NB4 (cell line): ENCODE data around the gene CCL18.
"Not testable (repeated sequence)": the region's sequence is repeated elsewhere in the genome, so short reads cannot be mapped to it uniquely, and the experiment has no call there.

ENCODE experiments used
- DNase-seq: peaks from one replicate; pipeline ENCODE4 v3.0.0; 2010; ENCODE audit warnings: low read depth
- H3K4me3 ChIP-seq: one replicate; pipeline ENCODE4 v1.5.1; 2011; ENCODE audit warnings: mild to moderate bottlenecking, low read depth, low read length, moderate library complexity
- CTCF ChIP-seq: IDR thresholded peaks from one replicate; pipeline ENCODE4 v1.5.1; 2012; ENCODE audit warnings: low read depth, low read length
- MAX ChIP-seq: IDR thresholded peaks from 2 replicates; pipeline ENCODE4 v1.6.1; 2011; ENCODE audit warnings: low read depth, low read length
- MYC ChIP-seq: IDR thresholded peaks from 2 replicates; pipeline ENCODE4 v1.6.1; 2011; ENCODE audit warnings: low read depth, low read length
- POLR2A ChIP-seq: IDR thresholded peaks from 2 replicates; pipeline ENCODE4 v1.6.1; 2011; ENCODE audit warnings: mild to moderate bottlenecking; ENCODE audit not compliant: insufficient read length; ENCODE audit errors: extremely low read depth

CCL18 gene

GRCh38 chr17:36088670-36089338, 24.7 kb downstream of the CCL18 start:
- DNase-seq = no peak
- no peak overlapping the region for H3K4me3 ChIP-seq
- TF ChIP-seq POLR2A (no peak), MAX (no peak), MYC (no peak), CTCF (no peak)

GRCh38 chr17:36089339-36089865, 25.3 kb downstream of the CCL18 start:
- DNase-seq = no peak
- no peak overlapping the region for H3K4me3 ChIP-seq
- TF ChIP-seq MYC (no peak), MAX (no peak)

GRCh38 chr17:36089888-36090836, 26.1 kb downstream of the CCL18 start, which contains the start of gene CCL3:
Gene CCL3 (minus strand): TSS chr17:36090143. CDS start chr17:36090058, 85 bp downstream.
- DNase-seq = peak; percentile 87
- TF ChIP-seq MAX = peak; percentile 4; the same call in 1 of the 2 replicates
- no peak for TF ChIP-seq CTCF
- no peak within 1 kb of the TSS for H3K4me3 ChIP-seq

GRCh38 chr17:36092230-36092629, 28.2 kb downstream of the CCL18 start:
- no peak for DNase-seq
- TF ChIP-seq MAX = no peak
- TF ChIP-seq CTCF = no peak
- no peak for TF ChIP-seq POLR2A
- TF ChIP-seq MYC = no peak
- H3K4me3 ChIP-seq = no peak overlapping the region

- DNase-seq, H3K4me3 ChIP-seq: not testable (repeated sequence)
Measured at GRCh38 chr17:36092715-36093114, 28.6 kb downstream of the CCL18 start.

GRCh38 chr17:36094232-36094631, 30.2 kb downstream of the CCL18 start:
- DNase-seq = no peak
- no peak for TF ChIP-seq POLR2A
- no peak for TF ChIP-seq MYC
- no peak for TF ChIP-seq MAX
- no peak for TF ChIP-seq CTCF
- H3K4me3 ChIP-seq = no peak overlapping the region
